ENCODE results near the gene PPP6R2.

DNA sequence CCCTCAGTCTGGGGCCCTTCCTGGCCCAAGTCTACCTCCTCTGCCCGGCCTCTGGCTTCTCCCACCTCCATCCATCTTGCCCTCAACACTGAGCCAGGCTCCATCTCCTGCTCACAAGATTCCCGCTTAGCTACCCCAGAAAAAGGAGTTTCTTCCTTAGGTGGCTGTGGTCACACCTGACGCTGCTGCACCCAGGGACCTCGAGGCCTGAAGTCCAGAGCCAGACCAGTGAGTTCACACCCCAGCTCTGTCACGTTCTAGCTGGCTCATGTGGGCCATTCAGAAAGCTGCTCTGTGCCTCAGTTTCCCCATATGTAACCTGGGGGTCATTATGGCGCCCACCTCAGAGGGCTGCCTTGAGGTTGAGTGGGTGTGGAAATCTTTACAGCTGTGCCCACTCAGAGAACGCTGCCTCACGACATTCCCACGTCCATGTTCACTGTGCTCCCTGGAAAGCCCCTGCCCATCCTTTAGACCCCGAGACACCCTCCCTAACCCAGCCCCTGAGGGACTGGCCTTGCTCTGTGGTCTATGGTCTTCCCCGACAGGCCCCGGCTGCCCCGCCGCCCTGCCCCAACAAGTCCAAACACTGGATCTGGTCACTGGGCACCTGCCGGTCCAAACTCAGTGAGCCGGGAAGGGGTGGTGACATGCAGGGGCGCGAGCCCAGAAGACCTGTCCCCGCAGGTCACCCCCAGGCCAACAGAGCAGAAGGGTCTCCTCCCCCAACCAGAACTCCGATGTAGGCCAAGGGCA is 45.4 kb upstream of the PPP6R2 start:
- TF ChIP-seq CTCF (IDR thresholded peaks at IDR 0.05; ENCODE audit: low read length) (no peak), EZH2 (IDR thresholded peaks at IDR 0.05; ENCODE audit: borderline replicate concordance, low read length) (no peak)

Data from OCI-LY1 (cell line).